DMS114 treated with DMSO at 0.1 percent for 48 hours (cell line): ENCODE results near the gene LIN7C.

Experiments used
- DNase-seq: peaks from one replicate; lab custom pipeline; 2025; ENCODE audit not compliant: unreplicated experiment; lab: John Stamatoyannopoulos, UW

Gene LIN7C

DNA sequence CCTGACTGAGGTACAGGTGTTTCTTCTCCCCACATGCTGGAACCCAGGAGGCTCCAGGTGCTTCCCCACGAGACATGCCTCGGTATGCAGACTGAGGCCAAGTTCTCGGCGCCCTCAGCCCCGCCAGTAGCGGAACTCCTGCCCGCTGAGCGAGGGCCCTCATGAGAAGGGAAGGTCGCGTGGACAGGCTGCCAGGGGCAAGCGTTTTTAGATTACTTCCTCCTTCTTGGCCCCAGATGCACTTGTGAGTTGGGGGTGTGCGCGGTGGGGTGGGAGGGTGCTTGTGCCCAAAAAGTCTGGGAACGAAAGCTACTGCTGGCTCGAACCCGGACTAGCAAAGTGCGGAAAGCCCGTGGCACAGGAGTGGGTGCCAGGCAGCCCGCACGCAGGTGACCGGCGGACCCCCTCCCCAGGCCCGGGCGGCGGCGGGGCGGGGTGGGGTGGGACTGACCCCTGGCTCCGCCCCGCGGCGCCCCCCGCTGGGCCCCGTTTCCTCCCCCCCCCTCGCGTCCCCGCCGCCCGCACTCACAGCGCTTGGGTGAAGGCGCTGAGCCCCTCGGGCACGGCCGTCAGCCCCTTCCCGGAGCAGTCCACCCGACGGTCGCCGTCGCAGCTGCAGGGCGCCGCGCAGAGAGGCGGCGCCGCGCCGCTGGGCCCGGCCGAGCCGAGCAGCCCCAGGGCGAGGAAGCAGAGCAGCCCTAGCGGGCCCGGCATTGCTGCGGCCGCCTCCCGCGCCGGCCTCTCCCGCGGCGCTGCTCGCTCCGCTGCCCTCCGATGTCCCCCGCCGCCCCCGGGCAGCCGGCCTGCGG, 34.8 kb downstream of the LIN7C start:
- DNase-seq = no peak

DNA sequence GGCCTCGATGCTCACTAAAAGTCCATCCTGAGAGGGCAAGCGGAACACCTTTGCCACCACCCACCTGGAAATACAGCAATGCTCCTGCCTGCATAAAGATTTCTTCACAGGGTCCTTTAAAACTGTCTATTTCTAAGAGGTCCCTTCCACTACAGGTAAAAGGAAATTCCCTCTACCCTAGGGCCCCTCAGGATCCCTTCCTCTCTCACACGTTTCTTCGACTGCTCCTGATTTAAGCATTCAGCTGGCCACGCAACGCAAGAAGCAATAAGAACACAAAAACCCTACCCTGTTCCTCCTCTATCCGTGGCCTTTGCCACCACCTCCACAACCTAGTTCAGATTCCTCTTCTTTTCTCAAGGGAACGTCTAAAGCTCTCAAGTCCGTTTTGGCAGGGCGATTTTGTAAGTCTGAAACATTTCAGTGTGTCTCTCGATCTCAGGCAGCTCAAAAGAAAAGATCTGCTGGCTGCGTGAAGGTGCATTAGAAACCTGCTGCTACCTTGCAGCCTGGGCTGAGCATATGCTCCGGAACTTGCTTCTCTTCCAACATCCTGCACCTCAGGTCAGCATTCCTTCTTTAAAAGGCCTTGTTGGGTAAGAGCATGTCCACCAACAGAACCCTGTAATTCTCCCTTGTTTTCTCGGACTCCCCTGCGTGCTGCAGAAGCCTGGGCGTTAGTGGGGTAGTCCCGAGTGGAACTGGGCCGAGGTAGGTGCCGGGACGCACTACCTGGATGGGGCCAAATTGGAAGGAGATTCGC, 35.6 kb downstream of the LIN7C start:
- no peak for DNase-seq

DNA sequence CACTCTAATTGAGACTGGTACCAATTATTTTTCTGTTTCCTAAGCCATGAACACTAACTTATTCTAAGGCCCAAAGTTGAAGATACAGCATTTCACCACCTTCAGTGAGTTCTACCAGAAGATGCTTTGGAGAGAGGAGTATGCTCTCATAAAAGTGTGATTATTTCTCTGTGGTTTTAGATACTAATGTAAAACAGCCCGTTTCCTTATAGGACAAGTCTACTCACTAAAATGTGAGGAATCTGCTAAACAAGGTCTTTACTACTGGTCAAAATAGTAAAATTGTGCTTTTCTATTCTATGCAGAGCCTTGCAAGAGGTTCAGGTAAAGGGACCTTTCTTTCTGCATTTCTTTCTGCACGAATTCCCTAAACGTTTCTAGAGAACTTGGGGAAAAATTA, 36.4 kb downstream of the LIN7C start:
- no peak for DNase-seq

DNA sequence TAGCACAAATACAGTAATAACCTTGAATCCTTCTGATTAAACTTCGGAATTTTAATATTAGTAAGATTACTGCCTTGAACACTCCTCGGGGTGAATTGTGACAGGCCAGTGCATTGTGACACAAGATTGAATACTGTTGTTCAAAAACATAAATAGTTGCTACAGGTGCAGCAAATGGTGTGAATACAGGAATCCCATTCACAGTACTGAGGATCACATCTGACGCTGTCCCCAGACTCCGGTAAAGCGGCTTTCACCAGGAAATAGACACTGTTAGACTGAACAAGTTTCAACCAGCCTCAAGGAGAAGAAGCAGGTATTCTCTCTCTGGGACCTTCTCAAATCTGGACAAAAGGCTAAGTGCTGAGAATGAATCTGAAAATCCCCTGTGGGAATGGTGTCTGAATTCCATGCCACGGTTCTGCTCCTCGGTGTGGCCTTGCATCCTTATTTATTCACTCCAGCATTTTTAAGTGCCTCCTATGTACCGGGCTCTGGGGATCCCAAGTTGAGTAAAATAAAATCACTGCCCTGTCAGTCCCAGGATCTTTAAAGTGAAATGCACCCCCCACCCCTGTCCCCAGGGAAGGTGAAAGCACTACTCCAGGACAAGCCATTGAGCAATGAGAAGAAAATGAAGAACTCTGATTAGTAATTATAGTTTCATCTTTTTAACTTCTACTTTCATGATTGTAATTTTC, 37.4 kb downstream of the LIN7C start:
- DNase-seq = no peak

DNA sequence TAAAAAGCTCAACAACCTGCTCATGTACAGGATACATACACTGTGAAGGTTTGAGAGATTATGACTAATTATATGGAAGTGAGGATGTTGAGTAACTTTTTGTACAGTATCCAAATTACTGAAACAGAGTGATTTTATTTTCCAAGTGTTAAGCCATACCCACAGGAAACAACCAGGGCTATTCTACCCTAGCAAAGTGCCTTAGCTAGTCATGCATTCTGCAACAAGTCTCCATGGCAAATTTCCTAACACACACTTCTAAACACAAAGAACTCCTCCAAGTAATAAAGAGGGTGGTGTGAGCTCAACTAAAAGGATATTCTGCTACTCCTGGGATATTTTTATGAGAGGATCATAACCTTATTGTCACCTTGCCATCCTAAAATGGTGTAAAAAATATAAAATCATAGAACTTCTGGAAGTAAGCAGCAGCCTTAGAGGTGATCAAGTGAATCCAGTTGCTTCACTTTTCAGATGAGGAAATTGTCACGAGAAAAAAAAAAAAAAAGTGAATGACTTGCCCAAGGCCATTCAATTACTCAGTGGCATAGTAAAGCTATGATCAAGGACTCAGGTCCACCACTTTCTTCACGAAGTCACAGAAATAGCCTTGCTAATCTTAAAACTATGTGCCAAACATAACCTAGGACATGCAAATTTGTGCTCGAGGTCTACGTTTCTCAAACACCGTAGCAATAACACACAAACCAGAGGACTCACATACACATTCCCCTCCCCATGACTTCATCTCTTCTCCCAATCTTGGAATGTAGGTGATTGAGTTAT, 38.2 kb downstream of the LIN7C start:
- no peak for DNase-seq

DNA sequence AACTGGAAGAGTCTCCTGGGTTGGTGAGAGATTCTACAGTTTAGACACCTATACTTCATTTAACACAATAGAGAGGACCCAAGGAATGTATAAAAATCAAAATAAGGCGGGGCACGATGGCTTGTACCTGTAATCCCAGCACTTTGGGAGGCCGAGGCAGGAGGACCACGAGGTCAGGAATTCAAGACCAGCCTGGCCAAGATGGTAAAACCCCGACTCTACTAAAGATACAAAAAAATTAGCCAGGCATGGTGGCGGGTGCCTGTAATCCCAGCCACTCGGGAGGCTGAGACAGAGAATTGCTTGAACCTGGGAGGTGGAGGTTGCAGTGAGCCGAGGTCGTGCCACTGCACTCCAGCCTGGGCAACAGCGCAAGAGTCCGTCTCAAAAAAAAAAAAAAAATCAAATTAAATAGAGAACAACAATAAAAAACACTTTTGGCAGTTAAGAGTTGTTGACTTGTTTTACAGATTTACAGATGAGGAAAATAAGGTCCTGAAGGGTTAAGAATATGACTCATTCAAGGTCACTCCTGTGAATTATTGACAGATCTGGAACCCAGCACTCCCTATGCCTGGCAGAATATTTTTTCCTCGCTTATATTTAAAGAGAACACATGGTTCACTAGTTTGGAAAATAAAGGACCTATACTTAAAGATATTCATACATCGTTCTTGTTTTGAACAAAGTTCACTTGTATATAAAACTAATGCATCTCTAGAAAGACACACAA, 39.2 kb downstream of the LIN7C start:
- DNase-seq = no peak

DNA sequence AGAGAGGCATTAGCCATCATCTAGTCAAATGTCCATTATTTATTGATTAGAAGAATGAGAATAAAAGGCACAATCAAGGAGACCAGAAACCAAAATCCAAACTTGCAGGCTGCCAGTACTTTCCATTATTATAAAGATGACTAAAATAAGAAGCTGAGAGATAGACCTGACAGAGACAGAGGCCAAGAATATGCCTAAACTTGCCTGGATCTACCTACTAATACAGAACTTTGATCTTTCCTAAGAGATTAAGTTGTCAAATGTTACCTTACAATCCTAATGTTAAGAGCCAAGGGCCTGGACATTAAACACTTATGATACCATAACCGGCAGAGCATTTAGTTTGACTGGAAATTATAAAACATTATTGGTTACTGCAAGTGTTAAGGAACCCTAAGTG, 40.2 kb downstream of the LIN7C start:
- no peak for DNase-seq

DNA sequence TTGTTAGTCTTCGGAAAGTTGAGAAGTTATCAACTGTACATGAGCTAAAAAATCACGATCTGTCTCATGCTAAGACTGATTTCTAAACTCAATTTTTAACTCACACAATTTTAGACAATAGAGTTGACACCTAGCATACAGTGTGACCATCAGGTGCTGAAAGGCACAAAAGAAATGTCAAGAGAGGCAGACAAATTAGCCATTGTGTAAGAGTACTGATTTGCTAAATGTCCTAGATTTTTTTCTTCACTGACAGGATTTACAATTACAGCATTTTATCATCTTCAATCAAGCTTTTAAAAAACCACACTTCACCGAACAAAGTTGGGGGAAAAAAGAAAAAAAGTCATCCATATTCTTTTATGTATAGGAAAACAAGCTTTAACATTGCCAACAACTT, 40.9 kb downstream of the LIN7C start:
- DNase-seq = no peak

DNA sequence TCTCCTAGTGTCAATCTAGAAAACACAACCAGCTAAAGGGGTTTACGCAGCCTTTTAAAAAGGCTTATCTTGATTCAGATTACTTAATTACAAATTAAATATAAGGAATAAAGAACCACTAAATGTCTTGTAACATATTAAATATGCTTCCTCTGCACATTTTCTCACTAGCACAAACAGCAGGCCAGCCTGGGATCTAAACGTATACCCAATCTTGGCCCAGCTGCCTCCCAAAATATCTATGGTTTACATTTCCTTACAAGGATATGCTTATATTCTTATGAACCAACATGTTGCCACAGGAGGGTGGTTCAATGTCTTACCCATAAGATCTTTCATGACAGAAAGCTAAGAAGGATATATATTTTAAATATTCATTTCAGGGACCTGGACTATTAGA, 41.7 kb downstream of the LIN7C start:
- DNase-seq = no peak

DNA sequence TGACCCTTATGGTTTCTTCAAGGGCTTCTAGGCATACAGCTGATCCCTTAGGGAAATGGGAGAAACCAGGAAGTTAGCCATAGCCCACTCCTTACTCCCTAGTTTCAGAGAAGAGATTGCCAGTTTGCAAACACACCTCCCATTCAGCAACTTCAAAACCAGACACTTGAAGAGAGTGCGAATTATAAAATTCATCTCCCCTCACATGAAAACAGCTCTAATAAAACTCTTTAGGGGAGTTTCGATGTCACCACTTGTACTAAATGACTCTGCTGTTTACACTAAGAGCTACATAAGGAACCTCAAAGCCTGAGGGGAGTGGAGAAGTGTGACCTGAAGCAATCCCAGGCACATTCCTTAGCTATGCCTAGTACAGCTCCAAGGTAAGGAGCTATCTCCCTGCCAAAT, 42.3 kb downstream of the LIN7C start:
- DNase-seq = no peak

DNA sequence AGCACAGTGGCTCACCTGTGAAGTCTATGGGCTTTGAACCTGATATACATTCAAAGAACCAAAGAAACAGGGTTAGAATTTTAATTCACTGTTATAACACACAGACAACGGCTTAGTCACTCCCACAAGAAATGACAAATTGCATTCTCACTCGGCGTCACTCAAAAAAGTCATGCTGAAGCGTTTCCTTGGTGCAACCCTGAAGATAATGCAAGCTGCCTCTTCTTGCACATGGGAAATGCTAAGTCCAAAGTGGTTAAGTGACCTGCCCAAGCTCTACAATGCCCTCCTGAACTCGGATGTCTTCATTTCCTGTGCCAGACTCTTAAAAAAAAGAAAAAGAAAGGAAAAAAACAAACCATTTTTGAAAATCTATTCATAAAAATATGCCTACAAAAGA, 44.0 kb downstream of the LIN7C start:
- no peak for DNase-seq

DNA sequence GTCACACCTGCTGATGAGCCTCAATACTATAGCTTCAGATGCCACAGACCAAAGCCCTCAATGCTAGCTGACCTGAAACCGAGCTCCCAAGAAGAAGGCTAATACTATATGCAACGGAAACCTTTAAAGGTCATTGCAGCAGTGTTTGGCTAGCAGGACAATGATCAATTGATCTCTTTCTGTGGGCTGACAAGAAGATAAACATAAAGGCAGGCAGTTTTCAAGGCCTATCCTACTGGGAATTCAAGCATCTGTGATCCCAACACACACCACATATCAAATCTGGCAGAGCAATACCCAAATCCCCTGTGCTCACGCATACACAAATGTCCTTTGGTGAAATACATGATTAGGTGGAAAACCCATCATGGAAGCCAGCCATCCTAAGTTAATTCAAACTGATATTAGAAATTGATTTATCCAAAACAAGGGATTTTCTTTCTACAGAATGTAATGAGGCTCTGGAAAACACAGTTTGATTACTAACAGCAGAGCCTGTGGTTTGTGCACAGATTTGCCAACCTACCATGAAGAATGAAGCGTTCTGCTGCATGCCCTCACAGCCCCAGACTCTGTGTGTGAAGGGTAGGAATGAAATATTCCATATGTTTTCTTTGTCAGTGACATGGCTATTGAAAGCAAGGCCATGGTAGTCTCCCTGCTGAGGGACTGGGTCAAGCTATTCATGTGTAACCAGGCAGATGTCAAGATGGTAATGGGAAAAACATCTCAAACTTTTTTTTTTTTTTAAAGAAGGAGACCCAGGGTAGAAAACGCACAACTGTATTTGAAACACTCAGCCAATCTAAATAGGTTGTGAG, 46.2 kb downstream of the LIN7C start:
- DNase-seq = no peak

DNA sequence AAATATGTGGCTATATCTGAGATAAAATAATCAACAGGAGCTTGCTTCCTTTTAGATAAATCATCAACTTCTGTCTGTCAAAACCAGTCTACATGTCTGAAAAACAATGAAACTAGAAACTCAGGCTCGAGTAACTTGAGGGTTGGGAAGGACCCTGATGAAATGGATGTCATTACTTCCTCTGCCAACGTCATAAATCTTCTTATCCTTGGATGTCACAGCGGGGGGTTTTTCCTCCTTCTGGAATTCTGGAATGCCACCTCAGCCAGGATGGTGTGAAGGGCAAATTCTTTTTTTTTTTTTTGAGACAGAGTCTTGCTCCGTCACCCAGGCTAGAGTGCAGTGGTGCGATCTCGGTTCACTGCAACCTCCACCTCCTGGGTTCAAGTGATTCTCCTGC, 47.4 kb downstream of the LIN7C start:
- DNase-seq = no peak

DNA sequence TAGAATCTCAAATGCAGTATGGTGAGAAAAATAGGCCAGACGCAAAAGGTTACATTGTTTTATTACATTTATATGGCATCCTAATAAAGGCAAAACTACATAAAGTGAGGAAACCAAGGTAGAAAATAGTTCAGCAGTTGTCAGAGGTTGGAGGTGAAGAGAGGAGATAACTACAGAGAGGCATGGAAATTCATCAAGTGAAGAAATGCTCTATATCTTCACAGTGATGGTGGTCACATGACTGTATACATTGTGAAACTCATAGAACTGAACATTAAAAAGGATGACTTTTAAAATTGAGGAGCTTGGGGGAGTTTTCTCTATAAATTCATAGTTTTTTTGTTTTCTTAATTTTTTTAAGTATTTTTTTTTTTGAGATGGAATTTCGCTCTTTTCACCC, 48.4 kb downstream of the LIN7C start:
- no peak for DNase-seq

DNA sequence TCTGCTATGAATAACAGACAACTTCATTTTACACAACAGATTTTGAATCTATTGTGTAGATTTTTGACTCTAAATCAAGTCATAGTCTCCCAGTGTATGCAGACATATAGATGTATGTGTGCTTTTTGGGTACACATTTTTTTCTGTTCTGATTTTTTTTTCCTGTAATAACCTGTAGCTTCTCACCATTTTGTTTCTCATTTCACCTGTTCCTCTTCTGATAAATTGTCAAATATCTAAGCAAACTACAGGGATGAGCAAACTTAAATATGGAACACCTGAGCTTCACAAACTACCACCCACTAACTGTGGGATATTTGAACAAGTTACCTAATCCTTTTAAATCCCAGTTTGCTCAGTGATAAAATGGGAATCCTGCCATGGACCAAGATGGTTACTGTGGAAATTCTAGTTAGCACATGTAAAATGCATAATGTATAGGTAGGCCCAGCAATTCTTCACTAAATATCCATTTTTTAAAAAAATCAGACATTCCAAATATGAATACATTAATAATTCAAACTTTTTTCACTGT, 49.7 kb downstream of the LIN7C start:
- DNase-seq = no peak

DNA sequence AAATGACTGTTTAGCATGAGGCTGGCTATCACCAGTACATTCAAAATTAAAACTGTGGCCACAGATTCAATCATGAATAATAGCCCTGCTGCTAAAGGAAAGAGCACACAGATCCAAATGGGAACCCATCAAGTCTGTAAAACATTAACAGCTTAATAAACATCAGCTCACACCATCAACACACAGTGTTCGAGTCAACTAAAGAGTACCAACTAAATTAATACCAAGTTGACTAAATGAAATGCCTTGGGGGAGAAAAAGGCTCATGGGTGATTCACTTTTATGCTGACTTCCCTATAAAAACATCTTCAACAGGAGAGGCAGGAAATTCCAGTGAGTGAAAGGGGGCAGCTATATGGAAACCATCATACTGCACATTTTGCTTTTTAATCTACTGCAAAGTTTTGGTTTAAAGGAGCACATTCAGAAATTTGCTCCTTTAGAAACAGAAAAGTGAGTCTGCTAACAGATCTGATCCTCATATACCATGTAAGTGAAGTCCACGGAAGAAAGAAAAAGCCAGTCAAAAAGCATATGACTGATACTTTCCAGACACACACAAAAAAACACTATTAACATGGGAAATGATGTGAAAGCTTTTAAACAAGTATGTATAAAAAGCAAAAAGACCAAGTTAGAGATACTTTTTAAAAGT, 50.3 kb downstream of the LIN7C start:
- DNase-seq = no peak

DNA sequence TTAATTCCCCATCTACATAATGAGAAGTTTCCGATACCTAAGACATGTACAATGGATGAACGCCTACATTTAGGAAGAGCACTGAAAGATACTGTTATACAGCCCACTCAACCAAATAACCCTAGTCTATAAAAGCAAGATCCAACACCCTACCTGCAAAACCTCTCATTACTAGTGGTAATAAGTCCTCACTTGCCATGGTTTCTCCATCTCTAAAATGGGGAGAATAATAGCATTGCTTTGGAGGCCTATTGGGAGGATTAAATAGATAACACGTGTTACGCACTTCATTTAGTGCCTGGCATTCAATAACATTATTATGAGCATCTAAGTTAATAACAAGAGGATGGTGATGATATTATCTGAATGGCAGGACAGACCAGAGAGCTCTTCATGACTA, 50.9 kb downstream of the LIN7C start:
- DNase-seq = no peak

DNA sequence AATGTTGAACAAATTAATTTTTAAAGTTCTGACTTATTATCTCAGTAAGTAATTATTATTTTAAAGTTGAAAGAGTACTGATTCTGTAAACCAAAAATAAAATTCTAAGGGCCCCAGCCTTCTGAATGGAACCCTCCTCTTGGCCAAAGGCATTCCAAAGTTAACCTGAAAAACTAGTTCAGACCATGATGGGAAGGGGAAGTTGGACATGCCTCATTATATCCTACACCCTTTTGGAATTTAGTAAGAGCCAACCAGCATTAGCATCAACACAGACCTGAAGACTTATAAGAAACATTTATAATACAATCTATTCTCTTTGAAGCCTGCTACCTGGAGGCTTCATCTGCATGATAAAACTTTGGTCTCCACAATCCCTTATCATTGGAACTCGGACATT, 52.9 kb downstream of the LIN7C start:
- DNase-seq = no peak

DNA sequence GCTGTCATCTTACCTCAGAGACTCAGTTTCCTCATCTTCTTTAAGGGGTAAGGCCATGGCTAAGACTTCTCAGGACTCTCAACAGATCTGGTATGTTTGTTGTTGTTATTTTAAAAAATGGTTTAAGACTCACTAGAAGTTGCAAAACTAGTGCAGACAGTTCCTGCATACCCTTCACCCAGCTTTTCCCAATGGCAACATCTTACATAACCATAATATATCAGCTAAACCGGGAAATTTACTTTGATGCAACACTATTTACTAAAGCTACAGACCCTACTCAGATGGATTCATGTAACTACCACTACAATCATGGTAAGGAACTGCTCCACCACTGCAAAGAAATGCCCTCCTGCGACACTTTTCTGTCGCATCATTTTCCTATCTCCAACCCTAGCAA, 54.4 kb downstream of the LIN7C start:
- DNase-seq = no peak
